ENCODE results near the gene CD96. TPM values are rescaled to one million over a fixed set of nuclear protein-coding genes. Genes with fewer than 3 reads are reported as not detected.

CD96 gene
- total RNA-seq, 1 experiment from 2014 or later, result not detected

DNA sequence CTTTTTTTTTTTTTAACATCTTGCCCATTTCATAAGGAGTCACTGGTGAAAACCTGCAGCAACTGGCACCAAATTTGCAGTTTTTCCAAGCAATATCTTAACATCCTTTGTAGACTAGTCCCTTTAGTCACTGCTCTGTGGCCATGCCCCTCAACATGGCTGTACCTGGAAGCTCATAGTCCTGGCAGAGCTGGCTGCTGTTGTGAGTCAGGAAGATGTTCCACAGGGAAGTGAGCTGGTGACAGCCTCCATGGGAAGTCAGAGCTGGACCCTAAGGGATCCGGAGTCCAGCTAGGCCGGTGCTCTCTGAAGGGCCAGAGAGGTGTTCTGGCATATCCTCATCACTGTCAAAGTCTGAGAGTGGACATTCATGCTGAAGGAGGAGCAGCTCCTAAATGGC lies 152.5 kb downstream of the CD96 start:
- H3K27ac Mint-ChIP-seq, result no peak overlapping the region
- Histone ChIP-seq H3K9me3 (ENCODE audit: control insufficient read depth, low read depth, low read length) (no peaks in the 10 kb centered on the region), H4K20me1 (ENCODE audit: control insufficient read depth, insufficient read depth, insufficient read length) (no peaks in the 10 kb centered on the region), H2BK20ac (ENCODE audit: low read depth, low read length, poor library complexity, severe bottlenecking) (no peak overlapping the region), H3T11ph (ENCODE audit: low read length) (no peak overlapping the region), H3K79me2 (ENCODE audit: insufficient read depth, low read length) (no peaks in the 10 kb centered on the region), H3K79me1 (ENCODE audit: insufficient read depth, low read depth, low read length, poor library complexity, severe bottlenecking) (no peaks in the 10 kb centered on the region), H3K23me2 (ENCODE audit: insufficient read length, low read depth, low read length, poor library complexity, severe bottlenecking) (no peaks in the 10 kb centered on the region), H4K91ac (ENCODE audit: insufficient read length, low read depth, low read length) (no peak overlapping the region), H2BK12ac (ENCODE audit: insufficient read length, low read depth, low read length) (no peak overlapping the region), H3K4ac (ENCODE audit: low read depth, low read length) (no peak overlapping the region), H3K9ac (ENCODE audit: extremely low read depth, insufficient read length, low read length) (no peak overlapping the region), H4K5ac (ENCODE audit: insufficient read length, low read depth, low read length) (no peak overlapping the region), H3K56ac (ENCODE audit: insufficient read length, low read depth, low read length) (no peak overlapping the region), H2BK120ac (ENCODE audit: low read depth, low read length, poor library complexity, severe bottlenecking) (no peak overlapping the region), H3K4me1 (ENCODE audit: insufficient read depth, low read length) (no peaks in the 10 kb centered on the region; the same call in 1 of the 2 replicates), H4K8ac (replicated peaks; ENCODE audit: insufficient read length, low read depth, low read length) (no peak overlapping the region), H3K4me2 (ENCODE audit: insufficient read depth, insufficient read length, low read length) (no peak overlapping the region), H3K23ac (ENCODE audit: insufficient read length, low read depth, low read length) (no peak overlapping the region), H3K27ac (ENCODE audit: insufficient read length, low read depth, low read length) (no peak overlapping the region), H2BK15ac (ENCODE audit: low read depth, low read length) (no peak overlapping the region), H2AFZ (ENCODE audit: low read length) (no peak overlapping the region), H2AK5ac (ENCODE audit: insufficient read length, low read length) (no peak overlapping the region), H3K27me3 (ENCODE audit: insufficient read depth, low read length) (no peaks in the 10 kb centered on the region), H2BK5ac (ENCODE audit: insufficient read length, low read length) (no peak overlapping the region), H3K14ac (ENCODE audit: insufficient read depth, low read length) (no peak overlapping the region), H3K18ac (ENCODE audit: insufficient read length, low read depth, low read length) (no peak overlapping the region)
- no peak for DNase-seq
- WGBS (ENCODE audit: extremely low coverage, insufficient read length, low lambda C conversion rate), result no CpG with 5 or more reads among the region's 2 CpGs
- peaks cover 0 to 2% of the 10 kb centered on the region in 2 experiments; a peak in 1 of 4 replicates for H3K4me1 Mint-ChIP-seq
- no peaks in the 10 kb centered on the region for H3K36me3 Mint-ChIP-seq (ENCODE audit: insufficient read depth in 1 of 3, low read depth in 3 of 3)
- H3K9me3 Mint-ChIP-seq, result no peaks in the 10 kb centered on the region
- H3K4me3 Mint-ChIP-seq, result no peak overlapping the region
- TF ChIP-seq, protein P1, sequence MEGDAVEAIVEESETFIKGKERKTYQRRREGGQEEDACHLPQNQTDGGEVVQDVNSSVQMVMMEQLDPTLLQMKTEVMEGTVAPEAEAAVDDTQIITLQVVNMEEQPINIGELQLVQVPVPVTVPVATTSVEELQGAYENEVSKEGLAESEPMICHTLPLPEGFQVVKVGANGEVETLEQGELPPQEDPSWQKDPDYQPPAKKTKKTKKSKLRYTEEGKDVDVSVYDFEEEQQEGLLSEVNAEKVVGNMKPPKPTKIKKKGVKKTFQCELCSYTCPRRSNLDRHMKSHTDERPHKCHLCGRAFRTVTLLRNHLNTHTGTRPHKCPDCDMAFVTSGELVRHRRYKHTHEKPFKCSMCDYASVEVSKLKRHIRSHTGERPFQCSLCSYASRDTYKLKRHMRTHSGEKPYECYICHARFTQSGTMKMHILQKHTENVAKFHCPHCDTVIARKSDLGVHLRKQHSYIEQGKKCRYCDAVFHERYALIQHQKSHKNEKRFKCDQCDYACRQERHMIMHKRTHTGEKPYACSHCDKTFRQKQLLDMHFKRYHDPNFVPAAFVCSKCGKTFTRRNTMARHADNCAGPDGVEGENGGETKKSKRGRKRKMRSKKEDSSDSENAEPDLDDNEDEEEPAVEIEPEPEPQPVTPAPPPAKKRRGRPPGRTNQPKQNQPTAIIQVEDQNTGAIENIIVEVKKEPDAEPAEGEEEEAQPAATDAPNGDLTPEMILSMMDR (conservative IDR thresholded peaks at IDR 0.05), result no peak
- H3K27me3 Mint-ChIP-seq (ENCODE audit: low read depth), result no peaks in the 10 kb centered on the region
